ENCODE measurements around the gene SLC1A7.

GRCh38 chr1:53190210-53190611 lies 47.8 kb upstream of the SLC1A7 start:
- TF ChIP-seq EZH2phosphoT487 (IDR thresholded peaks at IDR 0.05), result no peak
- no peak for TF ChIP-seq CTCF (IDR thresholded peaks at IDR 0.05)
- no peak for TF ChIP-seq EZH2 (IDR thresholded peaks at IDR 0.05)

Data from neural progenitor cell (in vitro differentiated cells).